ENCODE data around the gene IGSF6. TPM values are rescaled to one million over a fixed set of nuclear protein-coding genes. Genes with fewer than 3 reads are reported as not detected.

Gene IGSF6
- polyA plus RNA-seq, 3 donors, result 86.2 to 276 (median 159) TPM

- peaks cover 20 to 50% of the 10 kb centered on the region in 2 donors for H3K36me3 ChIP-seq (replicated peaks in 1 of 2; ENCODE audit: control insufficient read depth in 1 of 2, insufficient read depth in 2 of 2, low read length in 2 of 2)
- H2AFZ ChIP-seq (ENCODE audit: insufficient read depth, low read depth, low read length, poor library complexity, severe bottlenecking), result no peak overlapping the region
- Mint-ChIP-seq H3K9me3 (peaks cover 0 to 2% (median 0%) of the 10 kb centered on the region in 7 donors), H3K27ac (peak overlapping the region; percentile 76 to 95 (median 87)), H3K27me3 (ENCODE audit: low read depth in 3 of 3) (peaks cover 0 to 2% (median 0%) of the 10 kb centered on the region in 3 donors), H3K36me3 (peaks cover 62 to 83% of the 10 kb centered on the region in 2 donors), H3K4me1 (peaks cover 81% of the 10 kb centered on the region), H3K4me3 (no peak overlapping the region)
- no peak overlapping the region for H3K4me2 ChIP-seq (replicated peaks; ENCODE audit: extremely low read depth, low read length, poor library complexity, severe bottlenecking)
- no peak for TF ChIP-seq CTCF (IDR thresholded peaks at IDR 0.05)
- peaks cover 100% of the 10 kb centered on the region for H3K79me2 ChIP-seq (ENCODE audit: insufficient read depth, low read length)
- H3K9ac ChIP-seq (ENCODE audit: insufficient read depth, low read length, poor library complexity, severe bottlenecking), result no peak overlapping the region
- no CpG with 5 or more reads among the region's 5 CpGs for WGBS (ENCODE audit: insufficient coverage)
- peak overlapping the region in 1 of 2 donors; percentile 74 for H3K27ac ChIP-seq (ENCODE audit: low read depth in 1 of 2, low read length in 2 of 2)
- intact Hi-C loops (cut with micrococcal nuclease), result no loop called here
- no peaks in the 10 kb centered on the region for H3K9me3 ChIP-seq (replicated peaks in 1 of 2; ENCODE audit: control insufficient read depth in 1 of 2, insufficient read depth in 1 of 2, low read length in 2 of 2)
- H3K27me3 ChIP-seq (ENCODE audit: control insufficient read depth in 2 of 2, insufficient read depth in 2 of 2, low read length in 2 of 2), result no peaks in the 10 kb centered on the region
- peaks cover 85 to 88% of the 10 kb centered on the region in 2 donors for H3K4me1 ChIP-seq (ENCODE audit: control insufficient read depth in 1 of 2, insufficient read depth in 2 of 2, low read length in 2 of 2)
- peak in 2 of 3 donors; percentile 21 to 28 for DNase-seq
- H4K20me1 ChIP-seq (ENCODE audit: insufficient read depth, low read length), result peaks cover 73% of the 10 kb centered on the region
- peak overlapping the region in 1 of 3 experiments; percentile 38 for H3K4me3 ChIP-seq (replicated peaks in 1 of 3; ENCODE audit: low read depth in 2 of 3, low read length in 3 of 3)
Measured at GRCh38 chr16:21618281-21618680, 34.1 kb downstream of the IGSF6 start.

DNA sequence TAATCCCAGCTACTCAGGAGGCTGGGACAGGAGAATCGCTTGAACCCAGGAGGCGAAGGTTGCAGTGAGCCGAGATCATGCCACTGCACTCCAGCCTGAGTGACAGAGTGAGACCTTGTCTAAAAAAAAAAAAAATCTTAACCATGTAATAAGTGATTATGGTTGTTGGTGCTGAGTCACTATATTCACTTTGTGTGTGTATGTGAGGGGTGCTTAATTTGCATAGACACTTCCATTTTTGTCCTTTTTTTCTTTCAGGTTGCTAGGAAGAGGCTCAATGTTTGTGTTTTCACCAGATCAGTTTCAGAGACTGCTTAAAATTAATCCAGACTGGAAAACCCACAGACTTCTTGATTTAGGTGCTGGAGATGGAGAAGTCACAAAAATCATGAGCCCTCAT lies 34.8 kb downstream of the IGSF6 start:
- Histone ChIP-seq H3K4me3 (replicated peaks in 1 of 3; ENCODE audit: low read depth in 2 of 3, low read length in 3 of 3) (no peak overlapping the region), H3K27ac (ENCODE audit: low read depth in 1 of 2, low read length in 2 of 2) (peak overlapping the region; percentile 8 to 74), H3K9ac (ENCODE audit: insufficient read depth, low read length, poor library complexity, severe bottlenecking) (no peak overlapping the region), H4K20me1 (ENCODE audit: insufficient read depth, low read length) (peaks cover 74% of the 10 kb centered on the region), H3K4me2 (replicated peaks; ENCODE audit: extremely low read depth, low read length, poor library complexity, severe bottlenecking) (no peak overlapping the region), H3K4me1 (ENCODE audit: control insufficient read depth in 1 of 2, insufficient read depth in 2 of 2, low read length in 2 of 2) (peaks cover 92 to 95% of the 10 kb centered on the region in 2 donors), H3K27me3 (ENCODE audit: control insufficient read depth in 2 of 2, insufficient read depth in 2 of 2, low read length in 2 of 2) (no peaks in the 10 kb centered on the region), H2AFZ (ENCODE audit: insufficient read depth, low read depth, low read length, poor library complexity, severe bottlenecking) (no peak overlapping the region), H3K9me3 (replicated peaks in 1 of 2; ENCODE audit: control insufficient read depth in 1 of 2, insufficient read depth in 1 of 2, low read length in 2 of 2) (no peaks in the 10 kb centered on the region), H3K79me2 (ENCODE audit: insufficient read depth, low read length) (peaks cover 100% of the 10 kb centered on the region), H3K36me3 (replicated peaks in 1 of 2; ENCODE audit: control insufficient read depth in 1 of 2, insufficient read depth in 2 of 2, low read length in 2 of 2) (peaks cover 14 to 44% of the 10 kb centered on the region in 2 donors)
- peaks cover 0 to 2% (median 0%) of the 10 kb centered on the region in 7 donors for H3K9me3 Mint-ChIP-seq
- peak overlapping the region; percentile 76 to 95 (median 87) for H3K27ac Mint-ChIP-seq
- H3K27me3 Mint-ChIP-seq (ENCODE audit: low read depth in 3 of 3), result peaks cover 0 to 2% (median 0%) of the 10 kb centered on the region in 3 donors
- WGBS (ENCODE audit: insufficient coverage), result no CpG with 5 or more reads among the region's 3 CpGs
- peaks cover 61 to 82% of the 10 kb centered on the region in 2 donors for H3K36me3 Mint-ChIP-seq
- DNase-seq, result peak; percentile 42 to 80 (median 63)
- intact Hi-C loops (cut with micrococcal nuclease), result no loop called here
- peaks cover 87% of the 10 kb centered on the region for H3K4me1 Mint-ChIP-seq
- TF ChIP-seq CTCF (IDR thresholded peaks at IDR 0.05), result no peak
- H3K4me3 Mint-ChIP-seq, result no peak overlapping the region

All from CD14-positive monocyte (primary cell).